Frontal cortex (tissue), 4 donors: ENCODE measurements around the gene NUDT9. TPM values are rescaled to one million over a fixed set of nuclear protein-coding genes. Genes with fewer than 3 reads are reported as not detected.
"Not testable (repeated sequence)": the region's sequence is repeated elsewhere in the genome, so short reads cannot be mapped to it uniquely, and the experiment has no call there.

Experiments
- DNase-seq, 2 donors: peaks; one replicate each; pipeline ENCODE4 v3.0.0; 2012; ENCODE audit warnings: low spot score in 2 of 2
- FAIRE-seq: peaks from 2 replicates; lab custom pipeline; 2012; peaks lifted over from hg19 to GRCh38; lab: Jason Lieb, UNC
- total RNA-seq: library from RNA; depleted of rRNA; stranded (reverse); fragments of >200 nt; gene quantifications from one replicate; pipeline ENCODE4 v1.2.3, GENCODE V29; 2014
- donor health status: control.
- donor health status: control.
- donor health status: control.

Gene NUDT9
- 20.8 TPM for total RNA-seq

- DNase-seq, result peak; percentile 62 to 78
- FAIRE-seq, result no peak
These were observed at the start of gene NUDT9 for GRCh38 chr4:87422104-87423052. Gene NUDT9, plus strand, starts transcription at chr4:87422573. Its CDS starts 333 bp downstream, at chr4:87422906.

- FAIRE-seq (peak; percentile 8), DNase-seq (peak in 1 of 2 donors; percentile 33)
These were observed 46.6 kb upstream of the NUDT9 start for GRCh38 chr4:87375719-87376291.

GRCh38 chr4:87377816-87378215 is 44.6 kb upstream of the NUDT9 start:
- FAIRE-seq (no peak), DNase-seq (no peak)

GRCh38 chr4:87382116-87382515 is 40.3 kb upstream of the NUDT9 start:
- FAIRE-seq (no peak), DNase-seq (no peak)

GRCh38 chr4:87382931-87383330 is 39.4 kb upstream of the NUDT9 start:
- DNase-seq (no peak), FAIRE-seq (no peak)

GRCh38 chr4:87384466-87385132 is 37.8 kb upstream of the NUDT9 start:
- not testable (repeated sequence) for FAIRE-seq, DNase-seq

GRCh38 chr4:87387237-87387636 is 35.1 kb upstream of the NUDT9 start:
- no peak for FAIRE-seq

GRCh38 chr4:87388901-87389300 is 33.5 kb upstream of the NUDT9 start:
- FAIRE-seq, result no peak
- no peak for DNase-seq

More at GRCh38 chr4:87387237-87387636, 35.1 kb upstream of the NUDT9 start:
- DNase-seq, result no peak

- FAIRE-seq, result not testable (repeated sequence)
These were observed 32.3 kb upstream of the NUDT9 start for GRCh38 chr4:87390055-87390454.

GRCh38 chr4:87390551-87390890 is 31.9 kb upstream of the NUDT9 start:
- DNase-seq, result peak; percentile 10 to 13
- FAIRE-seq, result no peak

More at GRCh38 chr4:87390055-87390454, 32.3 kb upstream of the NUDT9 start:
- DNase-seq, result not testable (repeated sequence)

- peak; percentile 74 to 83 for DNase-seq
- FAIRE-seq, result no peak
These were observed 31.3 kb upstream of the NUDT9 start, which contains the start of gene HSD17B11 for GRCh38 chr4:87390891-87391575. Gene HSD17B11, minus strand, starts transcription at chr4:87391188. Its CDS starts 118 bp downstream, at chr4:87391070.

GRCh38 chr4:87391576-87392054 is 30.8 kb upstream of the NUDT9 start:
- FAIRE-seq, result no peak

GRCh38 chr4:87392183-87392582 is 30.2 kb upstream of the NUDT9 start:
- DNase-seq, result no peak
- FAIRE-seq, result no peak

More at GRCh38 chr4:87391576-87392054, 30.8 kb upstream of the NUDT9 start:
- DNase-seq, result peak; percentile 21 to 28

- FAIRE-seq, DNase-seq: not testable (repeated sequence)
These were observed 27.3 kb upstream of the NUDT9 start for GRCh38 chr4:87395073-87395472.

- not testable (repeated sequence) for DNase-seq, FAIRE-seq
These were observed 26.5 kb upstream of the NUDT9 start for GRCh38 chr4:87395851-87396250.

GRCh38 chr4:87399148-87399547 is 23.2 kb upstream of the NUDT9 start:
- FAIRE-seq, result no peak
- DNase-seq, result no peak

GRCh38 chr4:87399954-87400353 is 22.4 kb upstream of the NUDT9 start:
- no peak for FAIRE-seq
- DNase-seq, result no peak

- not testable (repeated sequence) for DNase-seq, FAIRE-seq
These were observed 18.6 kb upstream of the NUDT9 start for GRCh38 chr4:87403732-87404131.

GRCh38 chr4:87405211-87405820 is 17.1 kb upstream of the NUDT9 start:
- no peak for FAIRE-seq
- DNase-seq, result no peak
